ENCODE results near the gene SAMD1. TPM values are rescaled to one million over a fixed set of nuclear protein-coding genes. Genes with fewer than 3 reads are reported as not detected.

Gene SAMD1
- total RNA-seq, 1 experiment from 2014 or later, result 12.9 TPM

GRCh38 chr19:14106840-14107239 is 16.3 kb upstream of the SAMD1 start:
- Mint-ChIP-seq H3K4me3 (ENCODE audit: unreplicated experiment) (no peak overlapping the region), H3K4me1 (ENCODE audit: insufficient read depth, unreplicated experiment) (no peaks in the 10 kb centered on the region), H3K27me3 (ENCODE audit: insufficient read depth, unreplicated experiment) (no peaks in the 10 kb centered on the region), H3K36me3 (ENCODE audit: insufficient read depth, unreplicated experiment) (peaks cover 54% of the 10 kb centered on the region), H3K27ac (ENCODE audit: low read depth, unreplicated experiment) (no peak overlapping the region), H3K9me3 (ENCODE audit: unreplicated experiment) (no peaks in the 10 kb centered on the region)
- BruUV-seq (replicated peaks), result no TSS peak
- ChIA-PET CTCF (interaction anchor here (0.7 kb wide), 1 partner anchor 11 kb away, joined by 6 read pairs; no protein-coding TSS in a partner anchor), POLR2A (no interaction called here)
- intact Hi-C loops (cut with micrococcal nuclease), result no loop called here
- TF ChIP-seq CTCF (IDR thresholded peaks at IDR 0.05; ENCODE audit: unreplicated experiment), result no peak
- DNase-seq (ENCODE audit: unreplicated experiment), result no peak

- Mint-ChIP-seq H3K27ac (ENCODE audit: low read depth, unreplicated experiment) (no peak overlapping the region), H3K4me1 (ENCODE audit: insufficient read depth, unreplicated experiment) (no peaks in the 10 kb centered on the region), H3K9me3 (ENCODE audit: unreplicated experiment) (no peaks in the 10 kb centered on the region), H3K4me3 (ENCODE audit: unreplicated experiment) (no peak overlapping the region), H3K36me3 (ENCODE audit: insufficient read depth, unreplicated experiment) (peaks cover 61% of the 10 kb centered on the region), H3K27me3 (ENCODE audit: insufficient read depth, unreplicated experiment) (no peaks in the 10 kb centered on the region)
- DNase-seq (ENCODE audit: unreplicated experiment), result no peak
- ChIA-PET POLR2A (interaction anchor here (0.7 to 1.5 kb wide), 2 partner anchors 12 to 972 kb away, joined by 3 read pairs; partner anchors contain the start of gene PRKACA), CTCF (interaction anchor here (0.6 to 0.7 kb wide), 2 partner anchors 10 to 243 kb away, joined by 3 to 4 read pairs; no protein-coding TSS in a partner anchor)
- BruUV-seq (replicated peaks), result no TSS peak
- intact Hi-C loops (cut with micrococcal nuclease), result no loop called here
- TF ChIP-seq CTCF (IDR thresholded peaks at IDR 0.05; ENCODE audit: unreplicated experiment), result no peak
Measured at GRCh38 chr19:14105680-14106079, 15.1 kb upstream of the SAMD1 start.

- no peak for DNase-seq (ENCODE audit: unreplicated experiment)
- Mint-ChIP-seq H3K4me3 (ENCODE audit: unreplicated experiment) (no peak overlapping the region), H3K4me1 (ENCODE audit: insufficient read depth, unreplicated experiment) (no peaks in the 10 kb centered on the region), H3K36me3 (ENCODE audit: insufficient read depth, unreplicated experiment) (peaks cover 73% of the 10 kb centered on the region), H3K27ac (ENCODE audit: low read depth, unreplicated experiment) (no peak overlapping the region), H3K27me3 (ENCODE audit: insufficient read depth, unreplicated experiment) (no peaks in the 10 kb centered on the region), H3K9me3 (ENCODE audit: unreplicated experiment) (no peaks in the 10 kb centered on the region)
- TF ChIP-seq CTCF (IDR thresholded peaks at IDR 0.05; ENCODE audit: unreplicated experiment), result no peak
- intact Hi-C loops (cut with micrococcal nuclease), result no loop called here
- POLR2A ChIA-PET, result interaction anchor here (0.5 to 1.3 kb wide), 2 partner anchors 14 to 147 kb away, joined by 3 read pairs; partner anchors contain the start of gene PRKACA
- BruUV-seq (replicated peaks), result no TSS peak
- CTCF ChIA-PET, result interaction anchor here (0.5 to 2.1 kb wide), 3 partner anchors 9 to 241 kb away, joined by 3 to 6 read pairs (median 3); no protein-coding TSS in a partner anchor
Measured at GRCh38 chr19:14103310-14103709, 12.8 kb upstream of the SAMD1 start.

- H3K36me3 Mint-ChIP-seq (ENCODE audit: insufficient read depth, unreplicated experiment), result peaks cover 72% of the 10 kb centered on the region
- no peak for DNase-seq (ENCODE audit: unreplicated experiment)
- H3K27me3 Mint-ChIP-seq (ENCODE audit: insufficient read depth, unreplicated experiment), result no peaks in the 10 kb centered on the region
- CTCF ChIA-PET, result interaction anchor here (1.2 to 2.1 kb wide), 2 partner anchors 11 to 240 kb away, joined by 3 to 6 read pairs; no protein-coding TSS in a partner anchor
- no TSS peak for BruUV-seq (replicated peaks)
- intact Hi-C loops (cut with micrococcal nuclease), result no loop called here
- no peaks in the 10 kb centered on the region for H3K9me3 Mint-ChIP-seq (ENCODE audit: unreplicated experiment)
- POLR2A ChIA-PET, result interaction anchor here (0.5 to 1.3 kb wide), 2 partner anchors 15 to 148 kb away, joined by 3 read pairs; partner anchors contain the start of gene PRKACA
- no peaks in the 10 kb centered on the region for H3K4me1 Mint-ChIP-seq (ENCODE audit: insufficient read depth, unreplicated experiment)
- no peak overlapping the region for H3K27ac Mint-ChIP-seq (ENCODE audit: low read depth, unreplicated experiment)
- no peak for TF ChIP-seq CTCF (IDR thresholded peaks at IDR 0.05; ENCODE audit: unreplicated experiment)
- no peak overlapping the region for H3K4me3 Mint-ChIP-seq (ENCODE audit: unreplicated experiment)
Measured at GRCh38 chr19:14102756-14103155, 12.2 kb upstream of the SAMD1 start.

All from MCF 10A (cell line).